ENCODE measurements around the gene CDC37L1.

GRCh38 chr9:4755026-4755609, 75.7 kb downstream of the CDC37L1 start:
- TF ChIP-seq EZH2phosphoT487 (IDR thresholded peaks at IDR 0.05; ENCODE audit: low read depth), result no peak
- TF ChIP-seq CTCF (IDR thresholded peaks at IDR 0.05; ENCODE audit: low read depth, low read length), result no peak

All from OCI-LY3 (cell line).